ENCODE results near the gene TBL3. TPM values are rescaled to one million over a fixed set of nuclear protein-coding genes. Genes with fewer than 3 reads are reported as not detected.

Gene TBL3
- total RNA-seq (2014; rRNA removed; shearing (Covaris generic)) = 30.6 and 31.8 TPM in 2 replicates

DNA sequence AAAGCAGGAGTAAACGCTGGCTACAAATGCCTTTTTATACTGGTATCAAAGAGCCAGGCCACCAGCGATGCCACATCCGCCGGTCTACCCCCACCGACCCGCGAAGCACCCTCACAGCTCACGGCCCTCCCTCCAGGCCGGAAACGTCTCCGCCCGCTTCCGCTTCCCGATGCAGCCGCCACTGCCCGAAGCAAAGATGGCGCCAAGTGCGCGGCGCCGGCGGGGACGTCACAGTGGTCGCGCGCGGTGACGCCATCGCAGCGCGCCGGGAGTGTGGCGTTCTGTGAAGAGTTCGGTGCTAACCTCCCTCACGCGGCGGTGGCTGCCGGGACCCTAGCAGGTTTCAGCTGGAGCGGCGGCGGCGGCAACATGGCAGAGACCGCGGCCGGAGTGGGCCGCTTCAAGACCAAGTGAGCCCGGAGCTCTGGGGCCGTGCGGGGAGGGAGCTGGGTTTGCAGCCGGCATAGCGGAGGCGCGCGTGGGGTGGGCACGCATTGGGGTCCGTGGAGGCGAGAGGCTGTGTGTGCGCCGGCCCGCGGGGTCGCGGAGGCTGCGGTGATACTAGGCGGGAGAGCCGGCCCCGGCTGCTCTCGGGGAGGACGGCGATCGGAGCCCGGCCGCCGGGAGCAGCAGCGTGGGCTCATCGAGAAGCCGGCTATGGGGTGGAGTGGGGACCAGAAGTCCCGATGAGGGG, at the start of gene TBL3:
Gene TBL3 (plus strand): TSS at position 258 of the 694 bp plus-strand sequence. CDS start 112 bp downstream, at position 370.
- Histone ChIP-seq H3K4me3 (peak within 1 kb of the TSS; percentile 89), H3K27ac (peak within 1 kb of the TSS; percentile 46), H3K4me1 (peaks cover 8% of the 10 kb centered on the region; the same call in 1 of the 2 replicates), H3K27me3 (no peaks in the 10 kb centered on the region), H3K36me3 (peaks cover 14% of the 10 kb centered on the region), H3K9me3 (replicated peaks) (no peaks in the 10 kb centered on the region)
- DNase-seq = peak; percentile 93 to 95

DNA sequence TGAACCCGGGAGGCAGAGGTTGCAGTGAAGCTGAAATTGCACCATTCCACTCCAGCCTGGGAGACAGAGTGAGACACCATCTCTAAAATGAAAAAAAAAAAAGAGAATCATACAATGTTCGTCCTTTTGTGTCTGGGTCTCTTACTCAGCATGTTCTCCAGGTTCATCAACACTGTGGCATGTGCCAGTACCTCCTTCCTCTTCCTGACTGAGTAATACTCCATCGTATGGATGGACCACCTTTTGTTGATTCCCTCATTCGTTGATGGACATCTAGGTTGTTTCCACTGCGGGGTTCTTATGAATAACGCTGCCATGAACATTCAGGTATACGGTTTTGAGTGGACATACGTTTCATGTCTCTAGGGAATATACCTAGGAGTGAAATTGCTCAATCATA, 49.5 kb upstream of the TBL3 start:
- no peak for DNase-seq
- Histone ChIP-seq H3K4me3 (no peak overlapping the region), H3K9me3 (replicated peaks) (no peaks in the 10 kb centered on the region), H3K27ac (no peak overlapping the region), H3K36me3 (no peaks in the 10 kb centered on the region), H3K27me3 (peaks cover 5% of the 10 kb centered on the region), H3K4me1 (peaks cover 11% of the 10 kb centered on the region)

- Histone ChIP-seq H3K9me3 (replicated peaks) (no peaks in the 10 kb centered on the region), H3K4me1 (peaks cover 11% of the 10 kb centered on the region), H3K4me3 (no peak overlapping the region), H3K27me3 (peaks cover 5% of the 10 kb centered on the region), H3K36me3 (no peaks in the 10 kb centered on the region), H3K27ac (no peak overlapping the region)
- peak; percentile 76 to 81 for DNase-seq
Measured at GRCh38 chr16:1923299-1924034, 48.4 kb upstream of the TBL3 start.

- H3K4me1 ChIP-seq = peaks cover 11% of the 10 kb centered on the region
- no peak for DNase-seq
- H3K27ac ChIP-seq = no peak overlapping the region
- H3K27me3 ChIP-seq = peaks cover 5% of the 10 kb centered on the region
- H3K9me3 ChIP-seq (replicated peaks) = no peaks in the 10 kb centered on the region
- no peak overlapping the region for H3K4me3 ChIP-seq
- no peaks in the 10 kb centered on the region for H3K36me3 ChIP-seq
Measured at GRCh38 chr16:1924095-1924494, 47.8 kb upstream of the TBL3 start.

GRCh38 chr16:1926271-1926670, 45.6 kb upstream of the TBL3 start:
- Histone ChIP-seq H3K4me1 (peaks cover 11% of the 10 kb centered on the region), H3K9me3 (replicated peaks) (no peaks in the 10 kb centered on the region), H3K36me3 (no peaks in the 10 kb centered on the region), H3K27me3 (no peaks in the 10 kb centered on the region; the same call in 1 of the 2 replicates), H3K4me3 (no peak overlapping the region), H3K27ac (no peak overlapping the region)
- no peak for DNase-seq

DNA sequence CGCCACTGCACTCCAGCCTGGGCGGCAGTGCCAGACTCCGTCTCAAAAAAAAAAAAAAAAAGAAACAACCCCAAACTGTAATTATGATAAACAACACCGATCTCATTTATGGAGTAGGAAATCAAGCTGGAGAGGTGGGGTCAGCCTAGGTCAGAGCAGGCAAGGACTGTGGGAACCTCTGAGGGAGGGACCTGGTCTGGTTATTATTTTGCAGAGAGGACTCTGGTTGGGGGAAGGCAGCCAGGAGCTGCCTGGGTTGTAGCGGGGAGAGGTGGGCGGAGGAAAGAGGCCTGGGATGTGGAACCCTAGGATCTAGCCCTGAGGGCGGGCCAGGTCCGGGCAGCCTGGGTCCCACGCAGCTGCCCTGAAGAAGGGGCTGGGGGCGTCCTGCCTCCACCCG, 42.7 kb upstream of the TBL3 start:
- no peak overlapping the region for H3K27ac ChIP-seq
- peak overlapping the region; percentile 58 for H3K4me3 ChIP-seq
- H3K36me3 ChIP-seq = no peaks in the 10 kb centered on the region
- H3K9me3 ChIP-seq (replicated peaks) = no peaks in the 10 kb centered on the region
- DNase-seq = peak; percentile 40 to 56
- H3K4me1 ChIP-seq = no peaks in the 10 kb centered on the region; the same call in 1 of the 2 replicates
- peaks cover 8% of the 10 kb centered on the region for H3K27me3 ChIP-seq

DNA sequence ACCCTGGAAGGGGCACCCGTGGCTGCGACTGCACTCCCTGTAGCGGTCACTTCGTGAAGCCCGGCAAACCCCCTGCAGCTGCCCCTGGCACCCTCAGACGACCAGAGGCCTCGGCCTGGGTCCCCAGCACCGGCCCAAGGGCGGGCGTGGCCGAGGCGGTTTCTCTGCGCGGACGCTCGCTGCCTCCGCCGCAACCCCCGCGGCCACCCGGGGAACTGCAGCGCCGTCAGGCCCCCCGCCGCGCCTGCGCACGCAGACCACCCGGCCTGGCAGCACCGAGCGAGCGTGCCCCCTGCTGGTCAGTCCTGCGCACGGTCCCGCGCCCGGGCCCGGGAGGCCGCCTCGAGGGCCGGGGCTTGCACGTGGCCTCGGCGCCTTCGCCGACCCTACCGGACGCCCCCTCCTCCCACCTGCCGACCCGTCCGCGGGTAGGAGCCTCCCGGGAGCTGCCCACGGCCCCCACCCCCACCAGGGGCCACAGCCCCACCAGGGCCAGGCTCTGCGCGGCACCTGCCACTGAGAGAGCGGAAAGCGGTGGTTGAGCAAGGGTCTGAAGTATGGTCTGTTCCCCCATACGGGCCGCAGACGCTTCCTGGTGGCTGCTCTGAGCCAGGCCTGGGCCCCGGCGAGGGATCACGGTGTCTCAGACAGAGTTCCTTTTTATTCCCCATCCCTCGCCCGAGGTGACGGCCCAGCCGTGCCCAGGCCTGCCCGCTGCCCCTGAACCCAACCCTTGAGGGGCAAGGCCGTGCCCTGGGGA, 42.1 kb upstream of the TBL3 start:
- Histone ChIP-seq H3K4me1 (no peaks in the 10 kb centered on the region), H3K4me3 (peak overlapping the region; percentile 58), H3K27ac (no peak overlapping the region), H3K36me3 (no peaks in the 10 kb centered on the region), H3K9me3 (replicated peaks) (no peaks in the 10 kb centered on the region), H3K27me3 (peaks cover 8% of the 10 kb centered on the region)
- DNase-seq = peak; percentile 81 to 85

GRCh38 chr16:1930338-1930720, 41.5 kb upstream of the TBL3 start:
- H3K9me3 ChIP-seq (replicated peaks) = no peaks in the 10 kb centered on the region
- no peaks in the 10 kb centered on the region for H3K36me3 ChIP-seq
- H3K4me3 ChIP-seq = no peak overlapping the region
- DNase-seq = no peak
- peaks cover 8% of the 10 kb centered on the region for H3K27me3 ChIP-seq
- H3K27ac ChIP-seq = no peak overlapping the region
- H3K4me1 ChIP-seq = peaks cover under 1% of the 10 kb centered on the region; the same call in 1 of the 2 replicates

DNA sequence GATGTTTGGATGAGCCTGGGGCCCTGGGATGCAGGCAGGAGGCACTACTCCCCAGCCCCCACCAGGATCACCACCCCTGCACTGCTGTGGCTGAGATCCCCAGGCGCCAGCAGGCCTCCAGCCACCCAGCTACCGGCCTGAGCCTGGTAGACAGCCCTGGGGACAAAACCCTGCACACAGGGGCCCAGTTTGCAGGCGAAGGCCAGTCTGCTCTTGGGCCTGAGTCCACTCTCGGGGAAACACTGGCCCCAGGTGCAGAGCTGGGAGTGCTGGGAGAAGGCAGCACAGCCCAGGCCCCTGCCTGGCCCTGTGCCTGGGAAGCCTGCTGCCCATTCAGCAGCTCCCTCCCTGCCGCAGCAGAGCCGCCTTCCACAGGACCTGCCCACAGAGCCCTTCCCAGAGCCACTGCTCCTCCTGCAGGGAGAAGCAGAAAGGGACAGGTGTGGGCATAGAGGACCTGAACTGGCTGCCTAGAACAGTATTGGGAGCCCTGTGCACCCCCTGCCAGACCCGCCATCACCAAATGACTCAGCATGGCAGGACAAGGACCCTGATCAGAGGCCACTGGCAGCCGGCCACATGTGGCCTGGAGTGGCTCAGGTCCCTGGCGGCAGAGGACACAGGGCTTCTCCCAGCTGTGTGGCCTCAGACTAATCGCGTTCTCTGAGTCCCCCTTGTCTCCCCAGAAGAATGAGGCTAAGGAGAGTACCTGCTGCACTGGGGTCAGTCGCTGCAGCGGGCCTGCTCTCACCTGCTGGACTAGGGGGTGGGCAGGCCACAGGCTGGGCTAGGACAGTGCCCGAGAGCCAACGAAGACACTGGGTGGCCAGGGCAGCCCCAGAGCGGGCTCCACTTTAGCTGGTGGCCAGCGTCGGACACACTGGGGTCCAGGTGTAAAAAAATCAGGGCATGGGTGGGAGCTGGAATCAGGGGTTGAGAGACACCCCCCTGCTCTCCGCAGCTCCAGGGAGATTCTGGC, 39.5 kb upstream of the TBL3 start:
- peak; percentile 45 to 47 for DNase-seq
- Histone ChIP-seq H3K4me3 (no peak overlapping the region), H3K36me3 (no peaks in the 10 kb centered on the region), H3K9me3 (replicated peaks) (no peaks in the 10 kb centered on the region), H3K27ac (no peak overlapping the region), H3K4me1 (peaks cover 5% of the 10 kb centered on the region; the same call in 1 of the 2 replicates), H3K27me3 (peaks cover 8% of the 10 kb centered on the region)

GRCh38 chr16:1933097-1933661, 38.7 kb upstream of the TBL3 start:
- Histone ChIP-seq H3K9me3 (replicated peaks) (no peaks in the 10 kb centered on the region), H3K4me3 (no peak overlapping the region), H3K4me1 (peaks cover 5% of the 10 kb centered on the region; the same call in 1 of the 2 replicates), H3K27me3 (peaks cover 8% of the 10 kb centered on the region), H3K27ac (no peak overlapping the region), H3K36me3 (no peaks in the 10 kb centered on the region)
- DNase-seq = no peak

DNA sequence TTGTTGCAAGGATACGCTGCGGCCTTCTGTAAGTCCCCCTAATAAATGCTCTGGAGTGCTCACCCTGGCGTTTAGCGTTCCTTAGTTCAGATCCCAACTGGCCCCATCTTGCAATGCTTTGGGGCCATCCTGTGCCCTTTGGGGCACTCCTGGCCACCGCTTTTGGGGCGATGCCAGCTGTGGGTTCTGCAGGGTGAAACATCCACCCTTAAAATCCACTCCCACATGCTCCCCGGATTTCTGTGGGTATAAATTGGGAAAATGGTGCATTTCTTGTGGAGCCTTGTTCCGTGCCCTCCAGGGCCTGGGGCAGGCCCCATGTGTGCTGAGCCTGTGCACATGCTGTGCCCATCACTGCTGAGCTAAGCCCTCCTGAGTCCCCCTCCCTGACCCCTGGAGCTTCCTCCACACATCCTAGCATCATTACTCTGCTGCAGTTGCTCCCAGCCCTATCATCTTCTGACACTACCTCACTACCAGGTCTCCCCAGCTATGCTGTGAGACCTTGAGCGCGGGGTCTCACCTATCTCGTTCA, 34.8 kb upstream of the TBL3 start:
- Histone ChIP-seq H3K4me3 (no peak overlapping the region), H3K9me3 (replicated peaks) (no peaks in the 10 kb centered on the region), H3K27me3 (peaks cover 4% of the 10 kb centered on the region), H3K4me1 (peaks cover 5% of the 10 kb centered on the region; the same call in 1 of the 2 replicates), H3K36me3 (no peaks in the 10 kb centered on the region), H3K27ac (no peak overlapping the region)
- DNase-seq = no peak

DNA sequence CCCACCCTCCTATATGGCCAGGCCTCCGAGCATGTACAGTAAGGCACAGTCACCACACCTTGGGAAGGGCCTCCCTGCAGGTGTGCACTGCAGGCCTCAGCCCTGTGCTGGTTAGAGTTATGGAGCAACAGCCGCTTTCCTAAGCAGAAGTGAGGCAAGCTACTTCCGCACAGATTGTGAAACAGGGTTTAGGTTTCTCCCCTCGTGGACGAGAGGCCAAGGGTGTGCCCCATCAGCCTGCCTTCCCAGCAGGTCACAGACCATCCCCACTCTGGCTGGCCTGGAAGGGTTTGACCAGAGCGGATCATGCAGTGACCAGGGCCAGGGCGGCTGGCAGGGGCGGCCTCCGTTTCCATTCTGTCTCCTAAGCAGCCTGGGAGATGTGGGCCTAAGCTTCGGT, 33.5 kb upstream of the TBL3 start:
- DNase-seq = no peak
- H3K27me3 ChIP-seq = no peaks in the 10 kb centered on the region
- peaks cover 5% of the 10 kb centered on the region; the same call in 1 of the 2 replicates for H3K4me1 ChIP-seq
- no peaks in the 10 kb centered on the region for H3K9me3 ChIP-seq (replicated peaks)
- no peaks in the 10 kb centered on the region for H3K36me3 ChIP-seq
- no peak overlapping the region for H3K27ac ChIP-seq
- H3K4me3 ChIP-seq = no peak overlapping the region

DNA sequence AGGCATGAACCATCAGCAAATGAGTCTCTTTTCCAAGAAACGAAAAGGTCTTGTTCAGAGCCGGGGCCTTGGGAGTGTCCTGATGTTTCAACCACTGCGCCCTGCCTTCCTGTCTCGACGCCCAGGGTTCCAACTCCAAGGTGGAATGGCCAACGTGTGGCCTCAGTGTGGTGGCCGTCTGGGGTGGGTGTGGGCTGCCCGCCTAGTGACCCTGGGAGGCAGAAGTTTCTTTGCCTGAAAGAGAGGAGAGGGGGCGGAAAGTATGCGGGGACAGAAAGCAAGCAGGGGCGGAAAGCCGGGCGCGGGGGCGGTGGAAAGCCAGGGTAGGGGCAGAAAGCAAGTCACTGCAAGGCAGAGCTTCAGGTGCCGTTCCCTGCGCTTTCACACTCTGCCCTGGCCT, 32.9 kb upstream of the TBL3 start:
- H3K4me1 ChIP-seq = peaks cover 5% of the 10 kb centered on the region; the same call in 1 of the 2 replicates
- H3K27me3 ChIP-seq = no peaks in the 10 kb centered on the region
- H3K36me3 ChIP-seq = no peaks in the 10 kb centered on the region
- no peak overlapping the region for H3K4me3 ChIP-seq
- no peaks in the 10 kb centered on the region for H3K9me3 ChIP-seq (replicated peaks)
- no peak for DNase-seq
- no peak overlapping the region for H3K27ac ChIP-seq

Measured in SJCRH30 (cell line).